NOMO-1 treated with dmso at 0.1 percent for 144 hours (cell line): Measurements from ENCODE around the gene USP34.
"Not testable (repeated sequence)": the region's sequence is repeated elsewhere in the genome, so short reads cannot be mapped to it uniquely, and the experiment has no call there.

Experiments
- DNase-seq: peaks from one replicate; lab custom pipeline; 2025; ENCODE audit not compliant: unreplicated experiment; lab: John Stamatoyannopoulos, UW

USP34 gene

DNA sequence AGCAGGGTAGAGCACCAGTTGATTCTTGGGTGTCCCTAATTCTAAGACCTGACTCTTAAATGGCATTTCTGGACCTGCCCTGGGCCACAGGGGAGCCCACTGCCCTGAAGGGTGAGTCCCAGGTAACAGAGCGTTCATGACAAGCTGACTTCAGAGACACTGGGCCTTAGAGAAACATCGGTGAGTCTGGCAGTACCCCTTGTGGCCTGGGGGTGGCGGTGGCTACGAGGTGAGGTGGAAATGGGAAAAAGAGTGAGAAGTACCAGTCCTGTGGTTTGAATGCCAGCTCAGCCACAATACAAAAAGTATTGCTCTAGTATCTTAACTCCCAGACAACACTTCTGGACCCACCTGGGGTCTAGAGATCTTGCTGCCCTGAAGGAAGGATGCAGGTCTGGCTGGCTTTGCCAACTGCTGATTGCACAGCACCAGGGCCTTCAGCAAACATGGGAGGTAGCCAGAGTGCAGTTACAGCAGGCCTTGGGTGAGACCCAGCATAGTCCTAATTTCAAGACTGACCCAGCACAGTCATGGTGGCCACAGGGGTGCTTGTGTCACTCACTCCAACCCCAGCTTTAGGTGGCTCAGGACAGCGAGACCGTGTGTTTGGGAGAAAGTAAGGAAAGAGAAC, 44.5 kb downstream of the USP34 start:
- DNase-seq: peak; percentile 59

DNA sequence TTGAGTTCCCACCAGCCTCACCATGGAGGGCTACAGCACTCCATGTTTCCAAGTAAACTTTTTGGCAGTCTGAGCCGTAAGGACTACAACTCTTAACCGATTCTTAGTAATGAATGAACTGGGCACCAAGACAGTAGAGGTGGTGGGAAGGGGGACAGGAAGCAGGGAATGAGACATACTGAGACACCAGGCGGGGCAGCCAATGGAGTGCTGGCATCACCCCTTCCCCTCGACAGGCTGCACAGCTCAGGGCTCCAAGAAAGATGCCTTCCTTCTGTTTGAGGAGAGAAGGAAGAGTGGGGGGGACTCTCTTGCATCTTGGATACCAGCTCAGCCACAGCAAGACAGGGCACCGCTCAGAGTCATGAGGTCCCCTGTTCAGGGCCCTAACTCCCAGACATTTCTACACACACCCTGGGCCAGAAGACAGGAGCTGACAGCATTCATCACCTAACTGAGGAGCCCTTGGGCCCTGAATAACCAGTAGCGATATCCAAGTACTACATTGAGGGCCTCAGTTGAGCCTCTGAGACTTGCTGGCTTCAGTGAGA, 45.2 kb downstream of the USP34 start:
- no peak for DNase-seq

- DNase-seq: no peak
Observed at GRCh38 chr2:61423714-61424113, 47.2 kb downstream of the USP34 start.

GRCh38 chr2:61421611-61422010, 49.3 kb downstream of the USP34 start:
- DNase-seq: no peak

GRCh38 chr2:61420991-61421544, 49.8 kb downstream of the USP34 start:
- DNase-seq: no peak

DNA sequence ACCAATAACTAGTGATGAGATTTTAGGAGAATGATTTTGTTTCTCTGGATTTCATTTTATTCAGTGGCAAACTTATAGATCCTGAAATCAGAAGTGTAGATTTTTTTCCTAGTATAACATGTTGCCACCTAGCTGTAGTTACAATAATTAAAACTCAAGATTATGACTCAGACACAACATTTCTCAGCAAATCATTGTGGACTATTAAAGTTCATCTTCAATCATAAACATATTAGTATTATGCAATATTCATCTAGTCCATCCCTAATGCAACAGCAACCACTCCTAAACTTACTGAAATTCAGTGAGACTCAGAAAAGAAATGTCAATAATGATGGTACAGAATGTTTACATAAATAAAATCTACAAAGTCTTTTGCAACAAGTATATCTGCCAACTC, 51.3 kb downstream of the USP34 start:
- DNase-seq: no peak

- no peak for DNase-seq
Observed at GRCh38 chr2:61419129-61419528, 51.8 kb downstream of the USP34 start.

- no peak for DNase-seq
Observed at GRCh38 chr2:61416871-61417645, 53.8 kb downstream of the USP34 start.

GRCh38 chr2:61415265-61415664, 55.6 kb downstream of the USP34 start:
- DNase-seq: no peak

- no peak for DNase-seq
Observed at GRCh38 chr2:61414674-61415073, 56.2 kb downstream of the USP34 start.

DNA sequence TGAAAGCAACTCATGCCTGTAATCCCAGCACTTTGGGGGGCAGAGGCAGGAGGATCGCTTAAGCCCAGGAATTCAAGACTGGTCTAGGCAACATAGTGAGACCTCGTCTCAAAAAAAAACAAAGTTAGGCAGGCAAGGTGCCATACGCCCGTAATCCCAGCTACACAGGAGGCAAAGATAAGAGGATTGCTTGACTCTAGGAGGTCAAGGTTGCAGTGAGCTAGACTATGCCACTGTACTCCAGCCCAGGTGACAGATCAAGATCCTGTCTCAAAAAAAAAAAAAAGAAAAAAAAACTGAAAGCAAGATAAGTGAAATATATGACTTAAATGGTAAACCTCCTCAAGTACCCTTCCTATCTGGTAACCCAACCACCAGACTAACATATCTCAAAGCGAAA, 59.8 kb downstream of the USP34 start:
- no peak for DNase-seq

DNA sequence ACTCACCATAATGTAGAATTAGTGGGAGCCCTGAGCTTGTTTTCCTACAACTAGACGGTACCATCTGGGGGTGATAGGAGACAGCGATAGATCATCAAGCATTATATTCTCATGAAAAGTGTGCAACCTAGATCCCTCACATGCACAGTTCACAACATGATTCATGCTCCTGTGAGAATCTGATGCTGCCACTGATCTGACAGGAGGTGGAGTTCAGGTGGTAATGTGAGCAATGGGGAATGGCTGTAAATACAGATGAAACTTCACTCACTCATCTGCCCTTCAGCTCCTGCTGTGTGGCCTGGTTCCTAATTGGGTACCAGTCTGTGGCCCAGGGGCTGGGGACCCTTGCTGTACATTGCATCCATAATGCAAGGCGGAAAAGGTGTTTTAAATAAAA, 60.7 kb downstream of the USP34 start:
- no peak for DNase-seq

DNA sequence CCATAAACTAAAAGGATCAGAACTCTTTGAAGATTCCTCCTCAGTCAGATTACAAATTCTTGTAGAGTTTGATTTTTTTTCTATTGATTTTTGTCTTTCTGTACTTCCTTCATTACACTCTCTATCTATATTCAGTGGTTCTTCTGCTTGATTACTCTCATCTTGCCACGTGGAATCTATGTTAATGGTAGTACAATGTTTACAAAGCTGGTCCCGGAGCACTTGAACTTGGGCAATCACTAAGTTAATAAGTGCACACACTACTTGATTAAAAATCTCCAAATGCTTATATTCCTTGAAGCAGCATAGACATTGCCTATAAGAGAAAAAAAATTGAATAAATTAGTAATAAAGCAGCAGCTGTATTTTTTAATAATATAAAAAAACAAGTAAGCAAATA, 65.1 kb downstream of the USP34 start:
- DNase-seq: no peak

GRCh38 chr2:61404438-61404837, 66.4 kb downstream of the USP34 start:
- DNase-seq: no peak

GRCh38 chr2:61398413-61398812, 72.5 kb downstream of the USP34 start:
- DNase-seq: no peak

- no peak for DNase-seq
Observed at GRCh38 chr2:61396005-61396404, 74.9 kb downstream of the USP34 start.

DNA sequence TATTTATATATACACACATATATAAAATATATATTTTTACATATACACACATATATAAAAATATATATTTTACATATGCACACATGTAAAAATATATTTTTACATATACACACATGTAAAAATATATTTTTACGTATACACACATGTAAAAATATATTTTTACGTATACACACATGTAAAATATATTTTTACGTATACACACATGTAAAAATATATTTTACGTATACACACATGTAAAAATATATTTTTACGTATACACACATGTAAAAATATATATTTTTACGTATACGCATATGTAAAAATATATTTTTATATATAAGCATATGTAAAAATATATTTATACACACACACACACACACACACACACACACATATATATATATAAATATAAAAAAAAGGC, 83.3 kb downstream of the USP34 start:
- DNase-seq: not testable (repeated sequence)

GRCh38 chr2:61380882-61381197, 90.0 kb downstream of the USP34 start:
- DNase-seq: not testable (repeated sequence)

DNA sequence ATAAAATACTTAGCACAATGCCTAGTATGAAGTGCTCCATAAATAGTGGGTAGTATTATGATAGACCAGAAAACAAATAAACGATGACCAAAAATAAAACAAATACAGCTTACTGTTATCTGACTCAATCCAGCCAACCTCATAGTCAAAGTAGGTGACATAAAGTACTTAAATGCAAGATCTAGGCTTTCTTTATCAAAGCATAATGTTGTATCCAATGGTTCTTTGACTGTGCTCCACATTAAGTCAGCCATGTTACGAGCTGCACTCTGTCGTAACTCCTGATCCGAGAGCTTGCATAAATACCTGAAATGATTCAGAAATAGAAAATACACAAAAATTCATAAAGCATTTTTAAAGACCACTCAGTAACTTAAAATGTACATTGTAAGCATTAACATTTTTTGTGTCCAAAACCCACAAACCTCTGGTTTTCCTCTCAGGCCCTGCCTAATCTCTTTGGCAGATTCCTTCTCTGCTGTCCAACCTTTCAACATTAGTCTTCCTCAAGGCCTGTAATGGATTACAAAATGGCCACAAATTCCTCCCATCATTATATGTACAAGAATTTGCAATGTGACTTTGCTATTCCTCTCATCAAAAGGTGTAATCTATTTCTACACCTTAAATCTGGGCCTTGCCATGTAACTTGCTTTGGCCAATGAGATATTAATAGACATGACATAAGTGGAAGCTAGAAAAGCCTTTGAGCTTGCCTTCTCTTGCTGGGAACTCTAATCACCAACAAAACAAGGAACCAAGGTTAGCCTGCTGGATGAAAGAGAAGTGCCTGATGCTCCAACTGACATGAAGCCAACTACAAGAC, 90.6 kb downstream of the USP34 start:
- no peak for DNase-seq

- DNase-seq: no peak
Observed at GRCh38 chr2:61379521-61379920, 91.4 kb downstream of the USP34 start.

- no peak for DNase-seq
Observed at GRCh38 chr2:61378281-61378680, 92.6 kb downstream of the USP34 start.
